ENCODE results near the gene LRRC57.

LRRC57 gene

GRCh38 chr15:42490671-42491538 lies 57.7 kb downstream of the LRRC57 start, which contains the start of gene ZNF106:
TSS of gene ZNF106 (minus strand) at chr15:42491141. CDS start at chr15:42472289, 18,852 bp downstream.
- peak; percentile 95 for DNase-seq

DNA sequence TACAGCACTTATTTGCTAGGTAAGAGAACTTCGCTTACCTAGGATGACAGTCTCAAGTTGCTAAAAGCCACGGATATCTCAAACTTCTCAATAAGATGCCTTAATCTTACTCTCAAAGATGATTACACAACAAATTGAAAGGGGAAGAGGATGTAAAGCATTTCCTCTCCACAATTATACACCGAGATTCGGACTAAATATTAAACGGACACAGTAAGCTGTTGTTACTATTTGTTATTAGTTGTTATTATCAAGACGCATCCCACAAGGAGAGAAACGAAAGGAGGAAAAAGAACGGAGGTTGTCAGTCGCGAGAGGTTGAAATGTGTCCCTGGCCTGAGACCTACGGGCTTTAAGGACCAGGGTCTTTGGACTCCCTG lies 58.3 kb downstream of the LRRC57 start:
- DNase-seq, result no peak
